Measurements from ENCODE around the gene HINT3.

Gene HINT3

DNA sequence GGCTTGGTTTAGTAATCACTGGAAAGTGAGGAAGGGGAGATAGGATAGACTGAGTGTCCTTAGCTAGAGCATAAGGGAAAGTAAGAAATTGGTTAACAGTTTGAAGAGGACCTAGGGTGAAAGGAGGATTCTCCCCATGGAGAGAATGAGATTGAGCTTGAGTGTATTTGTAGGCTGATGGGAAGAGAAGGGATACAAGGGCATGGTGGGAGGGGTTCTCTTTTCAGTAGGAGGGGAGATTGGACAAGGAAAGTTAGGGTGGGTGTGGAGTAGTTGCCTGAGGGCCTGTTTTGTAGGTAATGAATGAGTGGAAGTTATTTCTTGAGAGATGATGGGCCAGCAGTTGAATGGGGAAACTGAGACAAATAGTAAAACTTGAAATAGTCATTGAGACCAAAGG is 31.7 kb downstream of the HINT3 start:
- Histone ChIP-seq H3K14ac (ENCODE audit: low read length) (no peak overlapping the region), H3K4me3 (ENCODE audit: low read depth, low read length) (no peak overlapping the region), H3K9me3 (ENCODE audit: insufficient read depth, low read depth, low read length) (no peaks in the 10 kb centered on the region), H3K9ac (ENCODE audit: low read length) (no peak overlapping the region), H4K8ac (ENCODE audit: low read depth, low read length) (no peak overlapping the region), H3K4me2 (ENCODE audit: low read length) (no peak overlapping the region), H2AK5ac (ENCODE audit: low read length) (no peak overlapping the region), H3K4me1 (ENCODE audit: control insufficient read depth in 1 of 2, insufficient read depth in 2 of 2, low read length in 2 of 2) (peaks cover 0 to 3% of the 10 kb centered on the region in 2 experiments), H2BK12ac (ENCODE audit: low read length) (no peak overlapping the region), H3K79me2 (ENCODE audit: control insufficient read depth, insufficient read depth, low read length, poor library complexity) (peaks cover 7% of the 10 kb centered on the region), H3K18ac (ENCODE audit: low read length) (no peak overlapping the region), H2AFZ (ENCODE audit: insufficient read depth, low read length, poor library complexity) (no peak overlapping the region), H3K27ac (ENCODE audit: low read depth, low read length) (no peak overlapping the region), H3K79me1 (ENCODE audit: low read length) (peaks cover 5% of the 10 kb centered on the region), H2BK5ac (ENCODE audit: low read depth, low read length, poor library complexity) (no peak overlapping the region), H3K23ac (ENCODE audit: low read length) (no peak overlapping the region), H3K27me3 (ENCODE audit: insufficient read depth, low read length) (no peaks in the 10 kb centered on the region), H3K36me3 (ENCODE audit: control insufficient read depth in 1 of 2, insufficient read depth in 2 of 2, low read length in 2 of 2) (no peaks in the 10 kb centered on the region), H4K12ac (ENCODE audit: low read depth, low read length) (no peak overlapping the region), H3K4ac (ENCODE audit: low read depth, low read length) (no peak overlapping the region), H2BK120ac (ENCODE audit: insufficient read depth, low read length, poor library complexity) (no peak overlapping the region), H4K91ac (ENCODE audit: low read depth, low read length) (no peak overlapping the region)
- no peak for DNase-seq

- H3K18ac ChIP-seq (ENCODE audit: low read length) = no peak overlapping the region
- DNase-seq = no peak
- H3K27ac ChIP-seq (ENCODE audit: low read depth, low read length) = no peak overlapping the region
- H4K8ac ChIP-seq (ENCODE audit: low read depth, low read length) = no peak overlapping the region
- no peak overlapping the region for H4K12ac ChIP-seq (ENCODE audit: low read depth, low read length)
- no peaks in the 10 kb centered on the region for H3K36me3 ChIP-seq (ENCODE audit: control insufficient read depth in 1 of 2, insufficient read depth in 2 of 2, low read length in 2 of 2)
- peaks cover 5% of the 10 kb centered on the region for H3K79me1 ChIP-seq (ENCODE audit: low read length)
- no peak overlapping the region for H2BK120ac ChIP-seq (ENCODE audit: insufficient read depth, low read length, poor library complexity)
- WGBS (ENCODE audit: extremely low coverage, insufficient coverage, insufficient read length) = no CpG with 5 or more reads among the region's 3 CpGs
- no peaks in the 10 kb centered on the region for H3K27me3 ChIP-seq (ENCODE audit: insufficient read depth, low read length)
- no peak overlapping the region for H3K14ac ChIP-seq (ENCODE audit: low read length)
- no peak overlapping the region for H3K4me2 ChIP-seq (ENCODE audit: low read length)
- H2BK12ac ChIP-seq (ENCODE audit: low read length) = no peak overlapping the region
- no peak overlapping the region for H3K4ac ChIP-seq (ENCODE audit: low read depth, low read length)
- H2BK5ac ChIP-seq (ENCODE audit: low read depth, low read length, poor library complexity) = no peak overlapping the region
- no peaks in the 10 kb centered on the region for H3K9me3 ChIP-seq (ENCODE audit: insufficient read depth, low read depth, low read length)
- no peak overlapping the region for H3K23ac ChIP-seq (ENCODE audit: low read length)
- H3K4me1 ChIP-seq (ENCODE audit: control insufficient read depth in 1 of 2, insufficient read depth in 2 of 2, low read length in 2 of 2) = peaks cover 0 to 3% of the 10 kb centered on the region in 2 experiments
- H3K9ac ChIP-seq (ENCODE audit: low read length) = no peak overlapping the region
- H2AFZ ChIP-seq (ENCODE audit: insufficient read depth, low read length, poor library complexity) = no peak overlapping the region
- no peak overlapping the region for H4K91ac ChIP-seq (ENCODE audit: low read depth, low read length)
- H3K79me2 ChIP-seq (ENCODE audit: control insufficient read depth, insufficient read depth, low read length, poor library complexity) = peaks cover 7% of the 10 kb centered on the region
- H3K4me3 ChIP-seq (ENCODE audit: low read depth, low read length) = no peak overlapping the region
- no peak overlapping the region for H2AK5ac ChIP-seq (ENCODE audit: low read length)
Observed at GRCh38 chr6:125989631-125990030, 33.1 kb downstream of the HINT3 start.

DNA sequence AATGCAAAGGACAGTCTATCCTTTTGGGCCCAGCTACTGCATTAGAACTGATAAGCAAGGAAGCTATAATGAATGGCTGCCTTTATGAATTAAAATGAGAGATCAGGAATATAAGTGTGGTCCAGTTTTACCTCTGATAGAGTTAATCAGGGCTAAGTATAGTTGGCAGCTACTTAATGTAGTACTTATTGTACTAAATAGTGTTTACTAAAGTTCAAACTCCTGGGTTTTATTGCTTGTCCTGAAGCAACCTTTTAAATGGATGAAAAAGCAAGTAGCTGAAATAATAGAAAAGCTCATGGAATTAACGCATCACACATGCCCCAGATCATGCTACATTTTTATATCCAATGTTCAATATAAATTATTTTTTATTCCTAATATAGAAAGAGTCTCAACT is 35.1 kb downstream of the HINT3 start:
- DNase-seq = no peak
- H3K4me1 ChIP-seq (ENCODE audit: control insufficient read depth in 1 of 2, insufficient read depth in 2 of 2, low read length in 2 of 2) = no peaks in the 10 kb centered on the region
- H3K27ac ChIP-seq (ENCODE audit: low read depth, low read length) = no peak overlapping the region
- H3K9ac ChIP-seq (ENCODE audit: low read length) = no peak overlapping the region
- no peak overlapping the region for H2BK12ac ChIP-seq (ENCODE audit: low read length)
- no peak overlapping the region for H2AFZ ChIP-seq (ENCODE audit: insufficient read depth, low read length, poor library complexity)
- H3K14ac ChIP-seq (ENCODE audit: low read length) = no peak overlapping the region
- WGBS (ENCODE audit: extremely low coverage, insufficient coverage, insufficient read length) = no CpG with 5 or more reads among the region's 1 CpG
- H2AK5ac ChIP-seq (ENCODE audit: low read length) = no peak overlapping the region
- H3K27me3 ChIP-seq (ENCODE audit: insufficient read depth, low read length) = no peaks in the 10 kb centered on the region
- peaks cover 2% of the 10 kb centered on the region for H3K79me1 ChIP-seq (ENCODE audit: low read length)
- no peak overlapping the region for H4K12ac ChIP-seq (ENCODE audit: low read depth, low read length)
- H3K4ac ChIP-seq (ENCODE audit: low read depth, low read length) = no peak overlapping the region
- no peak overlapping the region for H2BK5ac ChIP-seq (ENCODE audit: low read depth, low read length, poor library complexity)
- H4K8ac ChIP-seq (ENCODE audit: low read depth, low read length) = no peak overlapping the region
- H3K4me3 ChIP-seq (ENCODE audit: low read depth, low read length) = no peak overlapping the region
- H2BK120ac ChIP-seq (ENCODE audit: insufficient read depth, low read length, poor library complexity) = no peak overlapping the region
- no peak overlapping the region for H3K18ac ChIP-seq (ENCODE audit: low read length)
- H3K23ac ChIP-seq (ENCODE audit: low read length) = no peak overlapping the region
- no peak overlapping the region for H3K4me2 ChIP-seq (ENCODE audit: low read length)
- no peak overlapping the region for H4K91ac ChIP-seq (ENCODE audit: low read depth, low read length)
- no peaks in the 10 kb centered on the region for H3K9me3 ChIP-seq (ENCODE audit: insufficient read depth, low read depth, low read length)
- peaks cover 4% of the 10 kb centered on the region for H3K79me2 ChIP-seq (ENCODE audit: control insufficient read depth, insufficient read depth, low read length, poor library complexity)
- H3K36me3 ChIP-seq (ENCODE audit: control insufficient read depth in 1 of 2, insufficient read depth in 2 of 2, low read length in 2 of 2) = no peaks in the 10 kb centered on the region

DNA sequence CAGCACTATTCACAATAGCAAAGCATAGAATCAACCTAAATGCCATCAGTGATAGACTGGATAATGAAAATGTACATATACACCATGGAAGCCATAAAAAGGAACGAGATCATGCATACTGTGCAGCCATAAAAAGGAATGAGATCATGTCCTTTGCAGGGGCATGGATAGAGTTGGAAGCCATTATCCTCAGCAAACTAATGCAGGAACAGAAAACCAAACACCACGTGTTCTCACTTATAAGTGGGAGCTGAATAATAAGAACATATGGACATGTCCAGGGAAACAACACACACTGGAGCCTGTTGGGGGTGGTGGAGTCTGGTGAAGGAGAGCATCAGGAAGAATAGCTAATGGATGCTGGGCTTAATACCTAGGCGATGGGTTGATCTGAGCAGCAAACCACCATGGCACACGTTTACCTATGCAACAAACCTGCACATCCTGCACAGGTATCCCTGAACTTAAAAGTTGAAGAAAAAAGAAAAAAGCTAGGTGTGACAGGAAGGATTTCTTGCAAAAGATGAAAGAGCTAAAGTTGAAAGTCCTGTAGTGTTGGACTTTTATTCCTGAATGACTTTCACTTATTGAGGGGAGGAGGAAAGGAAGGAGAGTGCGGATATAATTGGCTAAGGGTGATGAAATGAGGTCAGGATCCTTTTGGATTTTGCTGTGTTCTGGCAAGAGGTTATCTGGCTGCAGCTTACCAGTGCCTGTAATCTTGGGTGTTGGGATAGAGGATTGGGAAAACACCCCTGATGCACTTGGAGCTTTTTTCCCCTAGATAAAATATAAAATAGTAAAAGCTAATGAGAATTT is 38.3 kb downstream of the HINT3 start:
- no peak overlapping the region for H3K14ac ChIP-seq (ENCODE audit: low read length)
- H3K27me3 ChIP-seq (ENCODE audit: insufficient read depth, low read length) = no peaks in the 10 kb centered on the region
- H3K79me1 ChIP-seq (ENCODE audit: low read length) = no peaks in the 10 kb centered on the region

More for the DNA sequence above, 38.3 kb downstream of the HINT3 start:
- Histone ChIP-seq H2BK120ac (ENCODE audit: insufficient read depth, low read length, poor library complexity) (no peak overlapping the region), H3K4me2 (ENCODE audit: low read length) (no peak overlapping the region), H3K36me3 (ENCODE audit: control insufficient read depth in 1 of 2, insufficient read depth in 2 of 2, low read length in 2 of 2) (peaks cover 2 to 3% of the 10 kb centered on the region in 2 experiments), H3K4me3 (ENCODE audit: low read depth, low read length) (no peak overlapping the region), H3K4ac (ENCODE audit: low read depth, low read length) (no peak overlapping the region), H2BK5ac (ENCODE audit: low read depth, low read length, poor library complexity) (no peak overlapping the region), H2AFZ (ENCODE audit: insufficient read depth, low read length, poor library complexity) (no peak overlapping the region), H3K9me3 (ENCODE audit: insufficient read depth, low read depth, low read length) (no peaks in the 10 kb centered on the region), H3K18ac (ENCODE audit: low read length) (no peak overlapping the region), H4K12ac (ENCODE audit: low read depth, low read length) (no peak overlapping the region), H4K8ac (ENCODE audit: low read depth, low read length) (no peak overlapping the region), H3K79me2 (ENCODE audit: control insufficient read depth, insufficient read depth, low read length, poor library complexity) (peaks cover 2% of the 10 kb centered on the region), H3K4me1 (ENCODE audit: control insufficient read depth in 1 of 2, insufficient read depth in 2 of 2, low read length in 2 of 2) (no peaks in the 10 kb centered on the region), H2AK5ac (ENCODE audit: low read length) (no peak overlapping the region), H3K23ac (ENCODE audit: low read length) (no peak overlapping the region), H3K9ac (ENCODE audit: low read length) (no peak overlapping the region), H4K91ac (ENCODE audit: low read depth, low read length) (no peak overlapping the region), H3K27ac (ENCODE audit: low read depth, low read length) (no peak overlapping the region), H2BK12ac (ENCODE audit: low read length) (no peak overlapping the region)
- no CpG with 5 or more reads among the region's 5 CpGs for WGBS (ENCODE audit: extremely low coverage, insufficient coverage, insufficient read length)
- no peak for DNase-seq
